Subcutaneous abdominal adipose tissue (tissue), 5 donors: ENCODE measurements around the gene NEURL4.
"Not testable (repeated sequence)": the region's sequence is repeated elsewhere in the genome, so short reads cannot be mapped to it uniquely, and the experiment has no call there.

Experiments used
- H3K27ac ChIP-seq: one replicate; pipeline ENCODE4 v1.7.0; 2013; ENCODE audit warnings: low read depth, mild to moderate bottlenecking, inconsistent platforms, low read length, moderate library complexity
- H3K27me3 ChIP-seq, 5 donors: one replicate each; pipeline ENCODE4 v1.7.0; 2013; ENCODE audit warnings: low read length in 5 of 5, inconsistent platforms in 1 of 5; ENCODE audit not compliant: control insufficient read depth in 5 of 5, insufficient read depth in 4 of 5
- H3K36me3 ChIP-seq, 5 donors: one replicate each; pipeline ENCODE4 v1.7.0; 2013; ENCODE audit warnings: low read length in 5 of 5; ENCODE audit not compliant: control insufficient read depth in 5 of 5, insufficient read depth in 5 of 5
- H3K4me1 ChIP-seq, 5 donors: one replicate each; pipeline ENCODE4 v1.7.0; 2013; ENCODE audit warnings: low read length in 5 of 5, mild to moderate bottlenecking in 3 of 5, moderate library complexity in 1 of 5; ENCODE audit not compliant: control insufficient read depth in 5 of 5, insufficient read depth in 5 of 5
- H3K4me3 ChIP-seq, 5 donors: one replicate each; pipeline ENCODE4 v1.7.0; 2013; ENCODE audit warnings: low read length in 5 of 5, low read depth in 1 of 5
- H3K9ac ChIP-seq, 5 donors: one replicate each; pipeline ENCODE4 v1.7.0; 2013; ENCODE audit warnings: low read length in 5 of 5, mild to moderate bottlenecking in 4 of 5, moderate library complexity in 3 of 5
- H3K9me3 ChIP-seq, 5 donors: one replicate each; pipeline ENCODE4 v1.7.0; 2013; ENCODE audit warnings: low read length in 5 of 5; ENCODE audit not compliant: control insufficient read depth in 5 of 5
- donor health status: healthy.
- donor health status: healthy.
- donor health status: healthy.
- donor health status: healthy.
- donor health status: healthy.

Gene NEURL4

GRCh38 chr17:7348478-7349242 is 19.5 kb upstream of the NEURL4 start:
- peaks cover 2 to 49% (median 42%) of the 10 kb centered on the region in 5 donors for H3K4me1 ChIP-seq
- no peak overlapping the region for H3K4me3 ChIP-seq
- no peak overlapping the region for H3K9ac ChIP-seq
- H3K9me3 ChIP-seq, result no peaks in the 10 kb centered on the region
- H3K27me3 ChIP-seq, result no peaks in the 10 kb centered on the region
- H3K27ac ChIP-seq, result peak overlapping the region; percentile 87
- H3K36me3 ChIP-seq, result no peaks in the 10 kb centered on the region

- H3K9ac ChIP-seq, result no peak overlapping the region
- H3K27ac ChIP-seq, result no peak overlapping the region
- H3K4me3 ChIP-seq, result no peak overlapping the region
- H3K9me3 ChIP-seq, result no peaks in the 10 kb centered on the region
- no peaks in the 10 kb centered on the region for H3K36me3 ChIP-seq
- peaks cover 4 to 41% (median 34%) of the 10 kb centered on the region in 5 donors for H3K4me1 ChIP-seq
- H3K27me3 ChIP-seq, result peaks cover 0 to 6% (median 0%) of the 10 kb centered on the region in 5 donors
Observed at GRCh38 chr17:7347630-7348477, 18.7 kb upstream of the NEURL4 start.

GRCh38 chr17:7346761-7347614 is 17.9 kb upstream of the NEURL4 start:
- Histone ChIP-seq H3K4me1 (peaks cover 4 to 32% (median 27%) of the 10 kb centered on the region in 5 donors), H3K9me3 (no peaks in the 10 kb centered on the region), H3K27me3 (peaks cover 0 to 8% (median 4%) of the 10 kb centered on the region in 5 donors), H3K36me3 (no peaks in the 10 kb centered on the region), H3K27ac (no peak overlapping the region), H3K4me3 (no peak overlapping the region), H3K9ac (no peak overlapping the region)

GRCh38 chr17:7343250-7343649 is 14.1 kb upstream of the NEURL4 start:
- H3K36me3 ChIP-seq, result no peaks in the 10 kb centered on the region
- H3K27ac ChIP-seq, result no peak overlapping the region
- peak overlapping the region in 1 of 5 donors; percentile 68 for H3K9ac ChIP-seq
- peaks cover 0 to 10% (median 8%) of the 10 kb centered on the region in 5 donors for H3K27me3 ChIP-seq
- H3K9me3 ChIP-seq, result no peaks in the 10 kb centered on the region
- peaks cover 0 to 4% (median 0%) of the 10 kb centered on the region in 5 donors for H3K4me1 ChIP-seq
- no peak overlapping the region for H3K4me3 ChIP-seq

GRCh38 chr17:7341842-7342241 is 12.7 kb upstream of the NEURL4 start:
- no peaks in the 10 kb centered on the region for H3K36me3 ChIP-seq
- H3K9me3 ChIP-seq, result no peaks in the 10 kb centered on the region
- H3K9ac ChIP-seq, result no peak overlapping the region
- no peak overlapping the region for H3K27ac ChIP-seq
- H3K27me3 ChIP-seq, result peaks cover under 1 to 12% (median 11%) of the 10 kb centered on the region in 5 donors
- H3K4me3 ChIP-seq, result no peak overlapping the region
- peaks cover 0 to 4% (median 0%) of the 10 kb centered on the region in 5 donors for H3K4me1 ChIP-seq

GRCh38 chr17:7340179-7340578 is 11.0 kb upstream of the NEURL4 start:
- Histone ChIP-seq H3K36me3 (no peaks in the 10 kb centered on the region), H3K4me3 (no peak overlapping the region), H3K27ac (no peak overlapping the region), H3K4me1 (peaks cover 0 to 4% (median 0%) of the 10 kb centered on the region in 5 donors), H3K9ac (no peak overlapping the region), H3K9me3 (no peaks in the 10 kb centered on the region), H3K27me3 (peaks cover 16 to 24% (median 20%) of the 10 kb centered on the region in 5 donors)

- not testable (repeated sequence) for H3K27ac ChIP-seq, H3K36me3 ChIP-seq, H3K4me3 ChIP-seq, H3K9ac ChIP-seq, H3K9me3 ChIP-seq, H3K4me1 ChIP-seq
- H3K27me3 ChIP-seq, result peaks cover 23 to 37% (median 31%) of the 10 kb centered on the region in 5 donors
Observed at GRCh38 chr17:7337600-7337999, 8.5 kb upstream of the NEURL4 start.

- no peaks in the 10 kb centered on the region for H3K36me3 ChIP-seq
- H3K27ac ChIP-seq, result no peak within 1 kb of the TSS
- H3K4me3 ChIP-seq, result peak within 1 kb of the TSS in 2 of 5 donors; percentile 25 to 26
- peaks cover 17 to 37% (median 29%) of the 10 kb centered on the region in 5 donors for H3K27me3 ChIP-seq
- no peaks in the 10 kb centered on the region for H3K4me1 ChIP-seq
- peak within 1 kb of the TSS in 1 of 5 donors; percentile 23 for H3K9ac ChIP-seq
- H3K9me3 ChIP-seq, result no peaks in the 10 kb centered on the region
Observed at GRCh38 chr17:7336240-7337175, 7.4 kb upstream of the NEURL4 start, which contains the start of gene ACAP1. Gene ACAP1 (plus strand): TSS chr17:7336529. CDS start chr17:7336735, 206 bp downstream.

GRCh38 chr17:7335765-7336164 is 6.6 kb upstream of the NEURL4 start:
- not testable (repeated sequence) for H3K4me3 ChIP-seq, H3K36me3 ChIP-seq, H3K9ac ChIP-seq, H3K9me3 ChIP-seq, H3K4me1 ChIP-seq, H3K27ac ChIP-seq
- peaks cover 15 to 37% (median 29%) of the 10 kb centered on the region in 5 donors for H3K27me3 ChIP-seq
